HCT116 (cell line): Measurements from ENCODE around the gene LAMC3. TPM values are rescaled to one million over a fixed set of nuclear protein-coding genes. Genes with fewer than 3 reads are reported as not detected.

ENCODE experiments used
- ATAC-seq: fragments of 200-7000 bp; cut with Tn5 transposase; 2 replicates; pipeline ENCODE4 v1.9.1; 2020; ENCODE audit warnings: mild to moderate bottlenecking, moderate library complexity
- BruUV-seq: library from RNA; stranded (reverse); fragments of 400-500 nt; replicated peaks from 2 replicates; lab custom pipeline; 2021; lab: Mats Ljungman, UMichigan
- CTCF ChIA-PET: fragments of 300-600 bp; sonication (Branson Sonifier 250); formaldehyde crosslinking; loops from one replicate; lab custom pipeline; 2021; ENCODE audit warnings: antibody characterized with exemption; lab: Charles Lee
- POLR2A ChIA-PET: fragments of 300-600, 350-600 bp; sonication (Branson Sonifier 250); formaldehyde crosslinking; loops from one replicate; lab custom pipeline; 2021; ENCODE audit warnings: antibody characterized with exemption; lab: Charles Lee
- RAD21 ChIA-PET, 2 experiments: fragments of 300-600 bp; sonication (Branson Sonifier 250); formaldehyde crosslinking; loops; one replicate each; lab custom pipeline; 2023; ENCODE audit warnings: low total read pairs in 2 of 2; ENCODE audit not compliant: uncharacterized antibody in 2 of 2, unreplicated experiment in 2 of 2, low non-redundant PET in 1 of 2; lab: Charles Lee
- DNase-seq: peaks from one replicate; pipeline ENCODE4 v3.0.0-alpha.2; 2010; ENCODE audit warnings: low read depth, low spot score
- H2AFZ ChIP-seq: fragments of 200-600 bp; shearing (Covaris generic), sonication (generic); 2 replicates; pipeline ENCODE4 v1.6.1; 2017; ENCODE audit warnings: low read depth, mixed run types, mixed read lengths, antibody characterized with exemption, low read length; ENCODE audit not compliant: poor library complexity, severe bottlenecking
- H3K27ac ChIP-seq: 2 replicates; pipeline ENCODE4 v1.5.1; 2012; ENCODE audit warnings: low read depth, low read length
- H3K27me3 ChIP-seq: fragments of 200-600 bp; sonication (generic); 2 replicates; pipeline ENCODE4 v1.6.1; 2016; ENCODE audit warnings: mixed run types, low read length, mixed read lengths; ENCODE audit not compliant: insufficient read depth
- H3K36me3 ChIP-seq, 2 experiments: fragments of 200-500 bp in 1 of 2; fragments of 200-600 bp in 1 of 2; sonication (Bioruptor generic) in 1 of 2; sonication (generic) in 1 of 2; 2 replicates each; pipeline versions ENCODE4 v1.5.1 to v1.6.1; 2014 to 2016; ENCODE audit warnings: low read length in 2 of 2, inconsistent platforms in 1 of 2, mixed read lengths in 1 of 2, mixed run types in 1 of 2; ENCODE audit not compliant: insufficient read depth in 2 of 2, control insufficient read depth in 1 of 2
- H3K4me1 ChIP-seq, 2 experiments: fragments of 200-600 bp in 1 of 2; sonication (generic) in 1 of 2; 2 replicates each; pipeline versions ENCODE4 v1.5.1 to v1.6.1; 2012 to 2017; ENCODE audit warnings: low read length in 2 of 2, inconsistent platforms in 1 of 2, mild to moderate bottlenecking in 1 of 2, mixed read lengths in 1 of 2, mixed run types in 1 of 2, moderate library complexity in 1 of 2; ENCODE audit not compliant: insufficient read depth in 2 of 2, control insufficient read depth in 1 of 2
- H3K4me2 ChIP-seq: fragments of 200-600 bp; sonication (generic); 2 replicates; pipeline ENCODE4 v1.6.1; 2017; ENCODE audit warnings: mixed run types, low read length, mixed read lengths
- H3K4me3 ChIP-seq, 2 experiments: fragments of 200-600 bp in 1 of 2; sonication (generic) in 1 of 2; replicated peaks in 1 of 2; 2 replicates each; pipeline ENCODE4 v1.5.1; 2011 to 2016; ENCODE audit warnings: low read length in 2 of 2, control low read depth in 1 of 2, low read depth in 1 of 2, mild to moderate bottlenecking in 1 of 2, mixed read lengths in 1 of 2, mixed run types in 1 of 2
- H3K79me2 ChIP-seq: fragments of 200-600 bp; sonication (generic); 2 replicates; pipeline ENCODE4 v1.6.1; 2017; ENCODE audit warnings: mild to moderate bottlenecking, mixed run types, low read length, moderate library complexity, mixed read lengths; ENCODE audit not compliant: insufficient read depth
- H3K9ac ChIP-seq: fragments of 200-600 bp; sonication (generic); 2 replicates; pipeline ENCODE4 v1.6.1; 2016; ENCODE audit warnings: low read length, mixed read lengths
- H3K9me2 ChIP-seq: fragments of 200-600 bp; sonication (generic), shearing (Covaris generic); 2 replicates; pipeline ENCODE4 v1.6.1; 2017; ENCODE audit warnings: mixed run types, mild to moderate bottlenecking, moderate library complexity; ENCODE audit not compliant: insufficient read depth
- H3K9me3 ChIP-seq, 2 experiments: fragments of 200-500 bp in 1 of 2; fragments of 200-600 bp in 1 of 2; sonication (Bioruptor generic) in 1 of 2; sonication (generic) in 1 of 2; 2 replicates each; pipeline ENCODE4 v1.6.1; 2014 to 2017; ENCODE audit warnings: low read length in 2 of 2, mixed read lengths in 2 of 2, inconsistent platforms in 1 of 2, low read depth in 1 of 2, mild to moderate bottlenecking in 1 of 2, mixed run types in 1 of 2, moderate library complexity in 1 of 2; ENCODE audit not compliant: control insufficient read depth in 1 of 2, insufficient read depth in 1 of 2
- H4K20me1 ChIP-seq: fragments of 200-600 bp; sonication (generic), shearing (Covaris generic); 2 replicates; pipeline ENCODE4 v1.6.1; 2017; ENCODE audit warnings: mixed run types, mild to moderate bottlenecking, moderate library complexity; ENCODE audit not compliant: insufficient read depth
- CBX3 ChIP-seq: IDR thresholded peaks from 2 replicates; pipeline ENCODE4 v1.6.1; 2012; ENCODE audit warnings: low read depth
- CEBPB ChIP-seq: IDR thresholded peaks from 2 replicates; pipeline ENCODE4 v1.6.1; 2012; ENCODE audit warnings: low read depth
- EGR1 ChIP-seq: IDR thresholded peaks from 2 replicates; pipeline ENCODE4 v1.6.1; 2012; ENCODE audit warnings: low read depth
- EZH2 ChIP-seq: fragments of 200-600 bp; sonication (generic); IDR thresholded peaks from 2 replicates; pipeline ENCODE4 v1.6.1; 2017; ENCODE audit warnings: antibody characterized with exemption, mixed run types
- FOSL1 ChIP-seq: IDR thresholded peaks from 2 replicates; pipeline ENCODE4 v1.6.1; 2012; ENCODE audit warnings: low read depth
- JUND ChIP-seq: IDR thresholded peaks from 2 replicates; pipeline ENCODE4 v1.6.1; 2012
- POLR2AphosphoS5 ChIP-seq: IDR thresholded peaks from 2 replicates; pipeline ENCODE4 v1.6.1; 2011; ENCODE audit warnings: mild to moderate bottlenecking, low read depth, low read length, moderate library complexity
- SIN3A ChIP-seq: IDR thresholded peaks from 2 replicates; pipeline ENCODE4 v1.6.1; 2012; ENCODE audit warnings: low read depth
- SP1 ChIP-seq: IDR thresholded peaks from 2 replicates; pipeline ENCODE4 v1.6.1; 2012; ENCODE audit warnings: low read depth
- SRF ChIP-seq: IDR thresholded peaks from 2 replicates; pipeline ENCODE4 v1.6.1; 2012; ENCODE audit warnings: low read depth
- ZBTB33 ChIP-seq: IDR thresholded peaks from 2 replicates; pipeline ENCODE4 v1.6.1; 2011; ENCODE audit warnings: mild to moderate bottlenecking, low read length, moderate library complexity; ENCODE audit not compliant: insufficient replicate concordance; ENCODE audit errors: extremely low read depth
- ZFX ChIP-seq: fragments of 450-650 bp; IDR thresholded peaks from 2 replicates; pipeline ENCODE4 v1.6.1; 2017
- ZNF274 ChIP-seq: fragments of 200-500 bp; sonication (Bioruptor generic); IDR thresholded peaks from 2 replicates; pipeline ENCODE4 v1.6.1; 2014; ENCODE audit warnings: mild to moderate bottlenecking, low read depth, low read length, inconsistent platforms
- intact Hi-C: fragments of 100-400 bp; cut with micrococcal nuclease; formaldehyde crosslinking; loops from 2 replicates; pipeline ENCODE4 v1.10.0; 2022
- total RNA-seq: library from RNA; stranded (reverse); gene quantifications from one replicate; pipeline ENCODE4 v1.2.1, GENCODE V29; 2021; ENCODE audit not compliant: unreplicated experiment
- TF ChIP-seq, protein P1 (sequence below): IDR thresholded peaks from 2 replicates; pipeline ENCODE4 v1.6.1; 2012

Gene LAMC3
- total RNA-seq, 1 experiment from 2014 or later = 7.7 TPM

DNA sequence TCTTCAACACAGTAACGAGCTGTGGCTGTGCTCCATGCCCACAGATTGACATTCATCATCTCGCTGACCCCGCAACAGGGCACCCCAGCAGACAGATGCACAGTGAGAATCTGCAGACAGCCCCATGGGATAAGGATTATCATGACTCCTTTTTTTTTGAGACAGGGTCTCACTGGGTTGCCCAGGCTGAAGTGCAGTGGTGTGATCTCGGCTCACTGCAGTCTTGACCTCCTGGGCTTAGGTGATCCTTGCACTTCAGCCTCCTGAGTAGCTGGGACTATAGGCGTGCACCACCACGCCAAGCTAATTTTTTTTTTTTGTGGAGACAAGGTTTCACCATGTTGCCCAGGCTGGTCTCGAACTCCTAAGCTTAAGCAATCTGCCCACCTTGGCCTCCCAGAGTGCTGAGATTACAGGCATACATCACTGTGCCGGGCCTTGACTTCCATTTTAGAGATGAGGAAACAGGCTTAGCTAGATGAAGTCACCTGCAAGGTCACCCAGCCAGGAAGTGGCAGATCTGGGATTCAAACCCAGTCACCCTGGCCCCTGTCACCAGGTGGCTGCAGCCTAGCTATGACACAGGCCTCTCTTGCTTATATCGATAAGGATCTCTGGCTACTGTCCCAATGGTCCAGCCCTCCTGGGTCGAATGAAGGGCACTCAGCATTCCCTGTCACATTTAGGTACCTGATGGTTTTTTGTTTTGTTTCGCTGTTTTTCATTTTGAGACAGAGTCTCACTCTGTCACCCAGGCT, 92.4 kb downstream of the LAMC3 start:
- H4K20me1 ChIP-seq = no peaks in the 10 kb centered on the region
- RAD21 ChIA-PET = no interaction called here
- CTCF ChIA-PET = no interaction called here
- ATAC-seq (no peak), DNase-seq (no peak)
- no peaks in the 10 kb centered on the region for H3K27me3 ChIP-seq
- no peak overlapping the region for H3K4me3 ChIP-seq
- intact Hi-C loops = no loop called here
- no peak overlapping the region for H3K27ac ChIP-seq
- no peaks in the 10 kb centered on the region for H3K36me3 ChIP-seq
- TF ChIP-seq, protein P1, sequence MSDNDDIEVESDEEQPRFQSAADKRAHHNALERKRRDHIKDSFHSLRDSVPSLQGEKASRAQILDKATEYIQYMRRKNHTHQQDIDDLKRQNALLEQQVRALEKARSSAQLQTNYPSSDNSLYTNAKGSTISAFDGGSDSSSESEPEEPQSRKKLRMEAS = no peak
- TF ChIP-seq EGR1 (no peak), POLR2AphosphoS5 (no peak), CBX3 (no peak), JUND (no peak), SIN3A (no peak), CEBPB (no peak), EZH2 (no peak)
- no peak overlapping the region for H3K9ac ChIP-seq
- no peak overlapping the region for H2AFZ ChIP-seq
- BruUV-seq = no TSS peak
- peaks cover 9 to 18% of the 10 kb centered on the region in 2 experiments for H3K4me1 ChIP-seq
- H3K79me2 ChIP-seq = no peaks in the 10 kb centered on the region; the same call in 1 of the 2 replicates
- no peaks in the 10 kb centered on the region for H3K9me2 ChIP-seq
- POLR2A ChIA-PET = interaction anchor here (0.6 kb wide), 1 partner anchor 31 kb away, joined by 4 read pairs; no protein-coding TSS in a partner anchor
- no peaks in the 10 kb centered on the region for H3K9me3 ChIP-seq
- H3K4me2 ChIP-seq = no peak overlapping the region

DNA sequence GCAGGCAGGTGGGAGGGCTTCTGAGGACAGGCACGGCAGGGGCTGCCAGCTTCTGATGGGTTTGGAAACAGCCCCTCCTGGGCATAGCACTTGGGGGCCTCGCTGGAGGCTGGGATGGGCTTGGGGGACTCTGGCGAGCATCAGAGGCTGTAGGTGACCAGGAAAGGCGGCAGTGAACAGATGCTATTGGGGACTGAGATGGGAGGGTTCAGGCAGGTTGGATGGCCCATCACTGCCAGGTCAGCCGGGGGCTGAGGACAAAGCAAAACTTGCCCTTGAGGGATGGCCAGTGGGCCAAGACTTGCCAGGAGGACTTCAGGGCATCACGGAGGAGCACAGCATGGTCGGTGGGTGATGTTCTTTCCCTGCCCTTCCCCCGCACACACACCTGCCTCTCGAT, 94.0 kb downstream of the LAMC3 start:
- H3K36me3 ChIP-seq = no peaks in the 10 kb centered on the region
- RAD21 ChIA-PET = no interaction called here
- no peak overlapping the region for H3K27ac ChIP-seq
- no peak overlapping the region for H3K4me2 ChIP-seq
- POLR2A ChIA-PET = no interaction called here
- no peaks in the 10 kb centered on the region for H3K9me3 ChIP-seq
- H3K4me3 ChIP-seq = no peak overlapping the region
- DNase-seq = no peak
- H3K4me1 ChIP-seq = peaks cover 0 to 4% of the 10 kb centered on the region in 2 experiments; a peak in 1 of 4 replicates
- CTCF ChIA-PET = no interaction called here
- no TSS peak for BruUV-seq
- H3K27me3 ChIP-seq = no peaks in the 10 kb centered on the region
- no peak overlapping the region for H3K9ac ChIP-seq
- no peaks in the 10 kb centered on the region for H3K9me2 ChIP-seq
- H3K79me2 ChIP-seq = no peaks in the 10 kb centered on the region
- H4K20me1 ChIP-seq = no peaks in the 10 kb centered on the region
- intact Hi-C loops = no loop called here
- no peak for ATAC-seq
- TF ChIP-seq CEBPB = no peak
- TF ChIP-seq EZH2 = no peak
- no peak for TF ChIP-seq SP1
- no peak for TF ChIP-seq CBX3
- TF ChIP-seq ZBTB33 = no peak
- TF ChIP-seq ZNF274 = no peak
- TF ChIP-seq SRF = no peak
- no peak for TF ChIP-seq SIN3A
- TF ChIP-seq, protein P1 = no peak
- no peak for TF ChIP-seq ZFX
- TF ChIP-seq FOSL1 = no peak
- H2AFZ ChIP-seq = no peak overlapping the region
